CD8-positive, alpha-beta memory T cell (primary cell): Measurements from ENCODE around the gene ZNF358. TPM values are rescaled to one million over a fixed set of nuclear protein-coding genes. Genes with fewer than 3 reads are reported as not detected.

ENCODE experiments used
- CTCF ChIA-PET: fragments of 350-600 bp; sonication (Branson Sonifier 250); formaldehyde crosslinking; loops from one replicate; lab custom pipeline; 2021; ENCODE audit warnings: antibody characterized with exemption; lab: Charles Lee
- POLR2A ChIA-PET: fragments of 350-600 bp; sonication (Branson Sonifier 250); formaldehyde crosslinking; loops from one replicate; lab custom pipeline; 2021; ENCODE audit warnings: antibody characterized with exemption; lab: Charles Lee
- DNase-seq, 5 donors: peaks; one replicate each; pipeline versions ENCODE4 v3.0.0 to v3.0.0-alpha.2; 2020 to 2022; ENCODE audit warnings: mixed read lengths in 1 of 5
- H3K27ac ChIP-seq: one replicate; pipeline ENCODE4 v1.7.0; 2013; ENCODE audit warnings: low read depth, mild to moderate bottlenecking, low read length, moderate library complexity
- H3K27me3 ChIP-seq: 2 replicates; pipeline ENCODE4 v1.7.0; 2013; ENCODE audit warnings: low read length, mild to moderate bottlenecking; ENCODE audit not compliant: insufficient read depth, poor library complexity, severe bottlenecking
- H3K36me3 ChIP-seq: 2 replicates; pipeline ENCODE4 v1.7.0; 2013; ENCODE audit warnings: mild to moderate bottlenecking, low read length, moderate library complexity; ENCODE audit not compliant: insufficient read depth
- H3K4me1 ChIP-seq: 2 replicates; pipeline ENCODE4 v1.7.0; 2013; ENCODE audit warnings: mild to moderate bottlenecking, low read length, moderate library complexity; ENCODE audit not compliant: insufficient read depth
- H3K4me3 ChIP-seq: 2 replicates; pipeline ENCODE4 v1.7.0; 2013; ENCODE audit warnings: mild to moderate bottlenecking, low read length
- H3K9me3 ChIP-seq: 2 replicates; pipeline ENCODE4 v1.7.0; 2013; ENCODE audit warnings: mild to moderate bottlenecking, low read length
- H3K27ac Mint-ChIP-seq, 8 donors: one replicate each; pipeline ENCODE4 v1.8.0; 2020 to 2021; ENCODE audit warnings: mixed read lengths in 8 of 8, mild to moderate bottlenecking in 6 of 8, inconsistent platforms in 3 of 8, moderate library complexity in 3 of 8
- H3K27me3 Mint-ChIP-seq, 2 donors: one replicate each; pipeline ENCODE4 v1.8.0; 2020 to 2021; ENCODE audit warnings: mixed read lengths in 2 of 2, mild to moderate bottlenecking in 1 of 2, moderate library complexity in 1 of 2
- H3K36me3 Mint-ChIP-seq, 3 donors: one replicate each; pipeline ENCODE4 v1.8.0; 2020 to 2021; ENCODE audit warnings: mixed read lengths in 3 of 3, inconsistent platforms in 1 of 3, mild to moderate bottlenecking in 1 of 3
- H3K4me1 Mint-ChIP-seq, 3 donors: one replicate each; pipeline ENCODE4 v1.8.0; 2020 to 2021; ENCODE audit warnings: mixed read lengths in 3 of 3, inconsistent platforms in 1 of 3, mild to moderate bottlenecking in 1 of 3
- H3K4me3 Mint-ChIP-seq, 7 donors: one replicate each; pipeline ENCODE4 v1.8.0; 2020 to 2021; ENCODE audit warnings: mixed read lengths in 7 of 7, mild to moderate bottlenecking in 6 of 7, moderate library complexity in 4 of 7, inconsistent platforms in 2 of 7
- H3K9me3 Mint-ChIP-seq, 5 donors: one replicate each; pipeline ENCODE4 v1.8.0; 2020 to 2022; ENCODE audit warnings: mixed read lengths in 5 of 5, mild to moderate bottlenecking in 3 of 5, moderate library complexity in 2 of 5, inconsistent platforms in 1 of 5
- polyA plus RNA-seq: library from polyadenylated mRNA; unstranded; fragments of 300-500 nt; fragmentation: Illumina TruSeq; gene quantifications from one replicate; pipeline ENCODE4 v1.2.3, GENCODE V29; 2021
- total RNA-seq, 2 experiments: library from RNA; stranded (reverse); gene quantifications; one replicate each; pipeline ENCODE4 v1.2.3, GENCODE V29; 2021

Gene ZNF358
- total and polyA plus RNA-seq, 3 experiments from 2014 or later, result 2.5 to 8.9 (median 7.6) TPM

DNA sequence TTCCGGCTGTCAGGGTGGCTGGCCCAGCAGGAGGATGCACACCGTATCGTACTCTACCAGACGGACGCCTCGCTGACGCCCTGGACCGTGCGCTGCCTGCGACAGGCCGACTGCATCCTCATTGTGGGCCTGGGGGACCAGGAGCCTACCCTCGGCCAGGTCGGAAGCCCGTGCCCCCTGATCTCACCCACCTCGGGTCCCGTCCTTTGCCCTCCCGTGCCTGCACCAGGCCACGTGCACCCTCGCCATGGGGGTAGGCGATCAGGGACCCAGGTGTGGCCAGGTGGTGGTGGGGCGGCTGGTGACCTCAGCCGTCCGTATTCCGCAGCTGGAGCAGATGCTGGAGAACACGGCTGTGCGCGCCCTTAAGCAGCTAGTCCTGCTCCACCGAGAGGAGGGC, 38.7 kb downstream of the ZNF358 start:
- Mint-ChIP-seq H3K9me3 (no peaks in the 10 kb centered on the region), H3K36me3 (peaks cover 7 to 71% (median 8%) of the 10 kb centered on the region in 3 donors), H3K27me3 (no peaks in the 10 kb centered on the region), H3K27ac (no peak overlapping the region), H3K4me3 (no peak overlapping the region), H3K4me1 (peaks cover 0 to 4% (median 3%) of the 10 kb centered on the region in 3 donors)
- Histone ChIP-seq H3K9me3 (no peaks in the 10 kb centered on the region), H3K36me3 (peaks cover 15% of the 10 kb centered on the region), H3K4me1 (no peaks in the 10 kb centered on the region), H3K27ac (no peak overlapping the region), H3K27me3 (no peaks in the 10 kb centered on the region), H3K4me3 (no peak overlapping the region)
- DNase-seq, result no peak
- ChIA-PET CTCF (interaction anchor here (1.4 kb wide), 1 partner anchor 14 kb away, joined by 9 read pairs; no protein-coding TSS in a partner anchor), POLR2A (no interaction called here)

DNA sequence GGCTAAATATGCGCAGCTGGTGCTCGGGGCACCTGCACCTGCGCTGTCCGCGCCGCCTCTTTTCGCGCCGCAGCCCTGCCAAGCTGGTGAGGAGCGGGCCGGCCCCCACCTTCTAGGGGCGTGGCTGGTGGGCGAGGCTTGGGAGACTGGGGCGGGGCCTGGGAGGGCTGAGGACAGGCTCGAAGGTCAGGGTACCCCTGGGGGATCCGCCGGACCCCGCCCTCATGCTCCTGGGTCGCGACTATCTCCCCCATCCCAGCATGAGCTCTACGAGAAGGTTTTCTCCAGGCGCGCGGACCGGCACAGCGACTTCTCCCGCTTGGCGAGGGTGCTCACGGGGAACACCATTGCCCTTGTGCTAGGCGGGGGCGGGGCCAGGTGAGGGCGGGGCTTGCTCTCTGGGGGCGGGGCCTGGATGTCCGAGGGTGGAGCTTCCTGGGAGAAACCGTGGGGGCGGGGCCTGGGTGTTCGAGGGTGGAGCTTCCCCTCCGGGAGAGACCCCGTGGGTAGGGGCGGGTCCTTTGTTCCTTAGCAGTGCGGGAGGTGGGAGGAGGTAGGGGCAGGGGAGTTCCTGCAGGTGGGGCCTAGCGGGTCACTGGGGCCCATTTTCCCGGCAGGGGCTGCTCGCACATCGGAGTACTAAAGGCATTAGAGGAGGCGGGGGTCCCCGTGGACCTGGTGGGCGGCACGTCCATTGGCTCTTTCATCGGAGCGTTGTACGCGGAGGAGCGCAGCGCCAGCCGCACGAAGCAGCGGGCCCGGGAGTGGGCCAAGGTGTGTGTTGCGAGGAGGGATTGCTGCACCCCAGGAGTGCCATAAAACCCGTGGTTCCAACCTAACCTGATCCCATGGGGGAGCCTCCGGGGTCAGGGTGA, 39.3 kb downstream of the ZNF358 start:
- no peaks in the 10 kb centered on the region for H3K9me3 ChIP-seq
- ChIA-PET POLR2A (no interaction called here), CTCF (interaction anchor here (1.4 kb wide), 1 partner anchor 13 kb away, joined by 9 read pairs; no protein-coding TSS in a partner anchor)
- no peak overlapping the region for H3K4me3 Mint-ChIP-seq
- no peaks in the 10 kb centered on the region for H3K27me3 ChIP-seq
- H3K4me1 ChIP-seq, result no peaks in the 10 kb centered on the region
- no peak overlapping the region for H3K27ac ChIP-seq
- no peak overlapping the region for H3K27ac Mint-ChIP-seq
- H3K27me3 Mint-ChIP-seq, result no peaks in the 10 kb centered on the region
- no peaks in the 10 kb centered on the region for H3K9me3 Mint-ChIP-seq
- H3K4me3 ChIP-seq, result no peak overlapping the region
- peaks cover 16% of the 10 kb centered on the region for H3K36me3 ChIP-seq
- peaks cover 0 to 4% (median 3%) of the 10 kb centered on the region in 3 donors for H3K4me1 Mint-ChIP-seq
- DNase-seq, result no peak
- peaks cover 9 to 69% (median 10%) of the 10 kb centered on the region in 3 donors for H3K36me3 Mint-ChIP-seq

DNA sequence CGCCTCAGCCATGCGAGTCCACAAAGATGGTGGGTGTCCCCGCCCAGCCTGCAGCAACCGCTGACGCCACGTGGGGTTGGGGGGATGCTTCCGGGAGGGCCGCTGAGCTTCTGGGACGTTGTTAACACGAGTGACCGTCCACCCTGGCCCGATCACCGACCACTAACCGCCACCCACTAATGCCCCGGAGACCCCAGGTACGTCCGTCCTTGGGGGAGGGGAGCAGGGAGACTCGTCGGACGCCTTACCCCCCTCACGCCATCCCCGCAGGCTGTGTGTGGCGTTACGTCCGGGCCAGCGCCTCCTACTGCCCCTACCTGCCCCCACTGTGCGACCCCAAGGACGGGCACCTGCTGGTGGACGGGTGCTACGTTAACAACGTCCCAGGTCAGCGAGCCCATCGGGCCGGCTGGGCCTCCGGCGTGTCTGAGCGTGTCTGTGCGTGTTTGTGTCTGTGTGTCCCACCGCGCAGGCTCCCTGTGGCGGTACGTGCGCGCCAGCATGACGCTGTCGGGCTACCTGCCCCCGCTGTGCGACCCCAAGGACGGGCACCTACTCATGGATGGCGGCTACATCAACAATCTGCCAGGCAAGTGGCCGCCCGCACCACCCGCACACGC, 40.9 kb downstream of the ZNF358 start:
- Mint-ChIP-seq H3K36me3 (peaks cover 10 to 71% (median 13%) of the 10 kb centered on the region in 3 donors), H3K27me3 (no peaks in the 10 kb centered on the region), H3K27ac (no peak overlapping the region), H3K4me1 (peaks cover 0 to 3% (median 0%) of the 10 kb centered on the region in 3 donors), H3K4me3 (no peak overlapping the region), H3K9me3 (no peaks in the 10 kb centered on the region)
- no peaks in the 10 kb centered on the region for H3K4me1 ChIP-seq
- no peak overlapping the region for H3K4me3 ChIP-seq
- DNase-seq, result no peak
- H3K27ac ChIP-seq, result no peak overlapping the region
- POLR2A ChIA-PET, result no interaction called here
- H3K36me3 ChIP-seq, result peaks cover 18% of the 10 kb centered on the region
- no peaks in the 10 kb centered on the region for H3K9me3 ChIP-seq
- no peaks in the 10 kb centered on the region for H3K27me3 ChIP-seq
- CTCF ChIA-PET, result interaction anchor here (0.7 to 2.0 kb wide), 2 partner anchors 12 to 373 kb away, joined by 3 to 4 read pairs; no protein-coding TSS in a partner anchor

DNA sequence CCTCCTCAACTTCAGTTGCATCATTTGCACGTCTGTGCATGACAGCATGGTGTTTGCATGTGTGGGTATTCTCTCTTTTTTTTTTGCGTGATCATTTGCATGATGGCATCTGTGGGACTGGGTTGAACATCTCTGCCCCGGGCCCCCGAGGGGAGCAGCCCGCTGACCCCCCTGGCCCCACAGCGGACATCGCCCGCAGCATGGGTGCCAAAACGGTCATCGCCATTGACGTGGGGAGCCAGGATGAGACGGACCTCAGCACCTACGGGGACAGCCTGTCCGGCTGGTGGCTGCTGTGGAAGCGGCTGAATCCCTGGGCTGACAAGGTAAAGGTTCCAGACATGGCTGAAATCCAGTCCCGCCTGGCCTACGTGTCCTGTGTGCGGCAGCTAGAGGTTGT, 42.8 kb downstream of the ZNF358 start:
- Histone ChIP-seq H3K9me3 (no peaks in the 10 kb centered on the region), H3K4me1 (no peaks in the 10 kb centered on the region), H3K4me3 (no peak overlapping the region), H3K27ac (no peak overlapping the region), H3K36me3 (peaks cover 18% of the 10 kb centered on the region), H3K27me3 (no peaks in the 10 kb centered on the region)
- ChIA-PET POLR2A (no interaction called here), CTCF (interaction anchor here (1.2 to 2.0 kb wide), 2 partner anchors 10 kb away, joined by 3 to 4 read pairs; no protein-coding TSS in a partner anchor)
- Mint-ChIP-seq H3K9me3 (no peaks in the 10 kb centered on the region), H3K4me3 (no peak overlapping the region), H3K27ac (no peak overlapping the region), H3K36me3 (peaks cover 10 to 58% (median 10%) of the 10 kb centered on the region in 3 donors), H3K27me3 (no peaks in the 10 kb centered on the region), H3K4me1 (no peaks in the 10 kb centered on the region)
- DNase-seq, result no peak

DNA sequence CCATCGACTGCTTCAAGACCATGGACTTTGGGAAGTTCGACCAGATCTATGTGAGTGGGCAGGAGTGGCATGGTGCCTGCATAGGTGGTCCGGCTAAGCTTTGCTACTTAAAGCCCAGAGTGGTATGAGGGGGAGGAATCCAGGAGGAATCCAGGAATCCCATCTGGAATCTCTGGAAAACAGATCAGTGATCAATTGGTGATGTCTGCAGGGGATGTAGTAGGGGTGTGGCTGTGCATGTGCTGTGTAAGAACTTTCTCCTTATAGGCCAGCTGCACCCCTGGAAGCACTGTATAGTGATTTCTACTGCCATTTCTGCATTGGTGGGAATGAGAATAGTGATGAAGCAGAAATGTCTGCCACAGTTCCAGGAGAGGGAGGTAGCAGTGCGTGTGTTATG, 43.2 kb downstream of the ZNF358 start:
- H3K27me3 ChIP-seq, result no peaks in the 10 kb centered on the region
- no peak overlapping the region for H3K27ac ChIP-seq
- DNase-seq, result no peak
- no peaks in the 10 kb centered on the region for H3K4me1 ChIP-seq
- H3K27ac Mint-ChIP-seq, result peak overlapping the region in 1 of 8 donors; percentile 81
- ChIA-PET POLR2A (no interaction called here), CTCF (interaction anchor here (1.2 kb wide), 1 partner anchor 9 kb away, joined by 3 read pairs; no protein-coding TSS in a partner anchor)
- no peaks in the 10 kb centered on the region for H3K9me3 Mint-ChIP-seq
- H3K27me3 Mint-ChIP-seq, result no peaks in the 10 kb centered on the region
- H3K9me3 ChIP-seq, result no peaks in the 10 kb centered on the region
- H3K36me3 ChIP-seq, result peaks cover 18% of the 10 kb centered on the region
- H3K4me1 Mint-ChIP-seq, result no peaks in the 10 kb centered on the region
- no peak overlapping the region for H3K4me3 Mint-ChIP-seq
- H3K4me3 ChIP-seq, result no peak overlapping the region
- H3K36me3 Mint-ChIP-seq, result peaks cover 10 to 56% (median 10%) of the 10 kb centered on the region in 3 donors

DNA sequence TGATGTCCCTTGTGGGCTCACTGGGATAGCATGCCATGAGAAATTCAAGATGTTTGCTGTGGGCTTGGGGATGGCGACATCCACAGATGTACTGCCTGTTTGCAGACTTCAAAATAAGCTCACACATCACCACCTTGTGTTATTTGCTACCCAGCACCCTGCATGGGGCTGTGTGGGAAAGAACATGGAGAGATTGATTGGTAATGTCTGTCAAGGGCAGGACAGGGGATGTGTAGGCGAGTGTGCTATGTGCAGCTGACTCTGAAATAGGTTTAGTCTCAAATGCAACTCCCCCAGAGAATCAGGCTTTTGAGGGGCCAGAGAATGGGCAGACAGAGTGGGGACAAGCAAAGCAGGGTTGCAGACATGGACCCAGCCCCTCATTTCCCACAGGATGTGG, 44.4 kb downstream of the ZNF358 start:
- Histone ChIP-seq H3K4me3 (no peak overlapping the region), H3K9me3 (no peaks in the 10 kb centered on the region), H3K36me3 (peaks cover 18% of the 10 kb centered on the region), H3K4me1 (no peaks in the 10 kb centered on the region), H3K27ac (no peak overlapping the region), H3K27me3 (no peaks in the 10 kb centered on the region)
- DNase-seq, result no peak
- no peak overlapping the region for H3K4me3 Mint-ChIP-seq
- peaks cover 10 to 55% (median 10%) of the 10 kb centered on the region in 3 donors for H3K36me3 Mint-ChIP-seq
- no peaks in the 10 kb centered on the region for H3K9me3 Mint-ChIP-seq
- ChIA-PET CTCF (interaction anchor here (1.1 kb wide), 1 partner anchor 121 kb away, joined by 3 read pairs; the partner anchor contains the start of gene TRAPPC5), POLR2A (no interaction called here)
- H3K27me3 Mint-ChIP-seq, result no peaks in the 10 kb centered on the region
- H3K4me1 Mint-ChIP-seq, result no peaks in the 10 kb centered on the region
- peak overlapping the region in 2 of 8 donors; percentile 44 to 87 for H3K27ac Mint-ChIP-seq

DNA sequence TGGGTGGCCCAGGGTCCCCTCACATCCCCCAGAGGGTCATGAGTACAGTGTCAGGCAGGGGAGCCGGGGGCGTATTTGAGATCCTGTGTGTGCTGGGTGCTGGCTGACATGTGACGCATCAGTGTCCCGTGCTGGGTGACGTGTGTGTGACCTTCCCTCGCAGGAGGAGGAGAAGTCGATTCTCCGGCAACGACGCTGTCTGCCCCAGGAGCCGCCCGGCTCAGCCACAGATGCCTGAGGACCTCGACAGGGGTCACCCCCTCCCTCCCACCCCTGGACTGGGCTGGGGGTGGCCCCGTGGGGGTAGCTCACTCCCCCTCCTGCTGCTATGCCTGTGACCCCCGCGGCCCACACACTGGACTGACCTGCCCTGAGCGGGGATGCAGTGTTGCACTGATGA, 45.4 kb downstream of the ZNF358 start:
- Mint-ChIP-seq H3K27me3 (no peaks in the 10 kb centered on the region), H3K27ac (no peak overlapping the region), H3K4me1 (no peaks in the 10 kb centered on the region), H3K4me3 (no peak overlapping the region), H3K36me3 (peaks cover 8 to 45% (median 10%) of the 10 kb centered on the region in 3 donors), H3K9me3 (no peaks in the 10 kb centered on the region)
- CTCF ChIA-PET, result no interaction called here
- no peaks in the 10 kb centered on the region for H3K4me1 ChIP-seq
- no peak overlapping the region for H3K27ac ChIP-seq
- H3K4me3 ChIP-seq, result no peak overlapping the region
- H3K36me3 ChIP-seq, result peaks cover 18% of the 10 kb centered on the region
- no peak for DNase-seq
- POLR2A ChIA-PET, result no interaction called here
- no peaks in the 10 kb centered on the region for H3K9me3 ChIP-seq
- H3K27me3 ChIP-seq, result no peaks in the 10 kb centered on the region
